Ishikawa (cell line): ENCODE data around the gene HIC1.

ENCODE experiments used
- CEBPB ChIP-seq: IDR thresholded peaks from 2 replicates; pipeline ENCODE4 v1.6.1; 2012
- CREB1 ChIP-seq: IDR thresholded peaks from 2 replicates; pipeline ENCODE4 v1.6.1; 2012; ENCODE audit warnings: low read depth
- EGR1 ChIP-seq: IDR thresholded peaks from 2 replicates; pipeline ENCODE4 v1.6.1; 2012
- EP300 ChIP-seq: IDR thresholded peaks from 2 replicates; pipeline ENCODE4 v1.6.1; 2012; ENCODE audit warnings: borderline replicate concordance
- FOXM1 ChIP-seq: IDR thresholded peaks from 2 replicates; pipeline ENCODE4 v1.6.1; 2012; ENCODE audit warnings: low read depth, borderline replicate concordance
- NFIC ChIP-seq: IDR thresholded peaks from 2 replicates; pipeline ENCODE4 v1.6.1; 2012
- RAD21 ChIP-seq: IDR thresholded peaks from 2 replicates; pipeline ENCODE4 v1.6.1; 2012; ENCODE audit warnings: low read depth
- TAF1 ChIP-seq: IDR thresholded peaks from 2 replicates; pipeline ENCODE4 v1.6.1; 2012; ENCODE audit warnings: low read depth, mild to moderate bottlenecking
- TCF12 ChIP-seq: IDR thresholded peaks from 2 replicates; pipeline ENCODE4 v1.6.1; 2012; ENCODE audit warnings: low read depth
- TEAD4 ChIP-seq: IDR thresholded peaks from 2 replicates; pipeline ENCODE4 v1.6.1; 2012
- YY1 ChIP-seq: IDR thresholded peaks from 2 replicates; pipeline ENCODE4 v1.6.1; 2012; ENCODE audit warnings: low read depth
- ZBTB7A ChIP-seq: IDR thresholded peaks from 2 replicates; pipeline ENCODE4 v1.6.1; 2012; ENCODE audit warnings: low read depth
- TF ChIP-seq, protein P1 (sequence below): IDR thresholded peaks from 2 replicates; pipeline ENCODE4 v1.6.1; 2012
- TF ChIP-seq, protein P2 (sequence below): IDR thresholded peaks from 2 replicates; pipeline ENCODE4 v1.6.1; 2012; ENCODE audit warnings: low read depth, mild to moderate bottlenecking
- TF ChIP-seq, protein P3 (sequence below): IDR thresholded peaks from 2 replicates; pipeline ENCODE4 v1.6.1; 2012

The HIC1 gene

DNA sequence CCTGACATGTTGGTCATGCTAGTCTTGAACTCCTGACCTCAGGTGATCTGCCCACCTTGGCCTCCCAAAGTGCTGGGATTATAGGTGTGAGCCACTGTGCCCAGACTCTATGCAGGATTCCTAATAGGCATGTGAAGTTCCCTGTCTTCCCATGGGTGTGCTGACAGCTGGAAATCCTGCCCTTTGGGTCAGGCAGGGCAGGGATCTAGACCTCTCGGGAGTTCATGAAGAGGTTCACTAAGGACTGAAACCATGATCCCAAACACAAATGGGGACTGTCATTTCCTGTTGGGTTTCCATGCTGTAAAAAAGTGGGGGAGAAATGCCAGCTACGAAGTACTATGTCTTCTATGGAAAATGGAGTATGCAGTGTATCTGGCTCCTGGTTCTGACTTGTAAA, 52.1 kb downstream of the HIC1 start:
- no peak for TF ChIP-seq RAD21
- TF ChIP-seq TEAD4: no peak
- TF ChIP-seq, protein P1, sequence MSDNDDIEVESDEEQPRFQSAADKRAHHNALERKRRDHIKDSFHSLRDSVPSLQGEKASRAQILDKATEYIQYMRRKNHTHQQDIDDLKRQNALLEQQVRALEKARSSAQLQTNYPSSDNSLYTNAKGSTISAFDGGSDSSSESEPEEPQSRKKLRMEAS: no peak
- TF ChIP-seq, protein P2, sequence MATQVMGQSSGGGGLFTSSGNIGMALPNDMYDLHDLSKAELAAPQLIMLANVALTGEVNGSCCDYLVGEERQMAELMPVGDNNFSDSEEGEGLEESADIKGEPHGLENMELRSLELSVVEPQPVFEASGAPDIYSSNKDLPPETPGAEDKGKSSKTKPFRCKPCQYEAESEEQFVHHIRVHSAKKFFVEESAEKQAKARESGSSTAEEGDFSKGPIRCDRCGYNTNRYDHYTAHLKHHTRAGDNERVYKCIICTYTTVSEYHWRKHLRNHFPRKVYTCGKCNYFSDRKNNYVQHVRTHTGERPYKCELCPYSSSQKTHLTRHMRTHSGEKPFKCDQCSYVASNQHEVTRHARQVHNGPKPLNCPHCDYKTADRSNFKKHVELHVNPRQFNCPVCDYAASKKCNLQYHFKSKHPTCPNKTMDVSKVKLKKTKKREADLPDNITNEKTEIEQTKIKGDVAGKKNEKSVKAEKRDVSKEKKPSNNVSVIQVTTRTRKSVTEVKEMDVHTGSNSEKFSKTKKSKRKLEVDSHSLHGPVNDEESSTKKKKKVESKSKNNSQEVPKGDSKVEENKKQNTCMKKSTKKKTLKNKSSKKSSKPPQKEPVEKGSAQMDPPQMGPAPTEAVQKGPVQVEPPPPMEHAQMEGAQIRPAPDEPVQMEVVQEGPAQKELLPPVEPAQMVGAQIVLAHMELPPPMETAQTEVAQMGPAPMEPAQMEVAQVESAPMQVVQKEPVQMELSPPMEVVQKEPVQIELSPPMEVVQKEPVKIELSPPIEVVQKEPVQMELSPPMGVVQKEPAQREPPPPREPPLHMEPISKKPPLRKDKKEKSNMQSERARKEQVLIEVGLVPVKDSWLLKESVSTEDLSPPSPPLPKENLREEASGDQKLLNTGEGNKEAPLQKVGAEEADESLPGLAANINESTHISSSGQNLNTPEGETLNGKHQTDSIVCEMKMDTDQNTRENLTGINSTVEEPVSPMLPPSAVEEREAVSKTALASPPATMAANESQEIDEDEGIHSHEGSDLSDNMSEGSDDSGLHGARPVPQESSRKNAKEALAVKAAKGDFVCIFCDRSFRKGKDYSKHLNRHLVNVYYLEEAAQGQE: no peak
- no peak for TF ChIP-seq TCF12
- TF ChIP-seq ZBTB7A: no peak
- no peak for TF ChIP-seq CREB1
- TF ChIP-seq NFIC: no peak

DNA sequence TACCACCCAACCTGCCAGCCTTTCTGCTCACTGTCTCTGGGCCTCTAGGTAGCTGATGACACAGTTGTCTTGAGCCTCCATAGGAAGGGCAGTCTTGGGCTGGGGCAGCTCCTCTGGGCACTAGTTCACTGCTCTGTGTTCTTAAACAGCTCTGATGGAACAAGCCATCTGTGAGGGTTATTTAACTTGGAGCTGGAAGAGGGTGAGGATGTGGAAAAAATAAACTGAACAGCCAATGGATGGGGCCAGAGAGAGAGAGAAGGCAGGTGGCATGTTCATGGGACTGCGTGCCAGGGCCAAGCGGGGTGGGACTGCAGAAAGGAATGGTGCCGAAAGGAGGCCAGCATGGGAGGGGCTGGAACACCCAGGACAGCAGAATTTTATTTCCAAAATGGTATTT, 52.6 kb downstream of the HIC1 start:
- TF ChIP-seq TAF1: no peak
- TF ChIP-seq EP300: no peak
- TF ChIP-seq ZBTB7A: no peak
- TF ChIP-seq YY1: no peak
- TF ChIP-seq RAD21: no peak

DNA sequence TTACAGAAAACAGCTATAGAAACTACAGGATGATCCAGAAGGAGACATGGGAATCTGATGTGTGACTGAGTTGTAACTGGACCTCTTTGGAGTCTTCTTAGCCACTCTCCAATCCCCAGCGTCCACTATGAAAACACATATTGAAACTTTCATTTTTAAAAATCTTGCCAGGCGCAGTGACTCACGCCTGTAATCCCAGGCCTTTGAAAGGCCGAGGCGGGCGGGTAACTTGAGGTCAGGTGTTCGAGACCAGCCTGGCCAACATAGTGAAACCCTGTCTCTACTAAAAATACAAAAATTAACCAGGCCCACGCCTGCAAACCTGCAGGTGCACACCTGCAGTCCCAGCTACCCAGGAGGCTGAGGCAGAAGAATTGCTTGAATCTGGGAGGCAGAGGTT, 53.3 kb downstream of the HIC1 start:
- TF ChIP-seq EP300 (no peak), TAF1 (no peak), CEBPB (no peak), TCF12 (no peak), FOXM1 (no peak)
- TF ChIP-seq, protein P1: no peak

DNA sequence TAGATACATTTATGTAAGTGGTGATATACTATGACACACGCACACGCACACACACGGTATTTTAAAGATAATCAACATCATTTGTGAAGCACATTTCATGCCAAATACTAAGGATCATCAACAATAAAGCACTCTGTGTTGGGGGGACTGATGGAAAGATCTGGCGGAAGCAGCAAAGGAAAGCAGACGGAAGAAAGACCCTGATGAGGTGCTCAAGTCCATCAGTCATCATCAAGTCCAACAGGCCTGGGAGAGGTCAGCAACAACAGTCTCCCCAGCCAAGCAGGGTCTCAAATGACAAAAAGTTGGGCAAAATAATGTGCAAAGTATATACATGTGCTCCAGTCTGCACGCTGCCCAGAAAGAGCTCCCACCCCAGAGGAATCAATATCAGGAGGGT, 55.5 kb downstream of the HIC1 start:
- no peak for TF ChIP-seq CEBPB
- TF ChIP-seq TEAD4: no peak
- TF ChIP-seq EGR1: no peak
- TF ChIP-seq NFIC: no peak
- TF ChIP-seq CREB1: no peak
- TF ChIP-seq ZBTB7A: no peak
- TF ChIP-seq, protein P1: no peak
- no peak for TF ChIP-seq RAD21
- no peak for TF ChIP-seq YY1
- TF ChIP-seq TCF12: no peak
- TF ChIP-seq, protein P3, sequence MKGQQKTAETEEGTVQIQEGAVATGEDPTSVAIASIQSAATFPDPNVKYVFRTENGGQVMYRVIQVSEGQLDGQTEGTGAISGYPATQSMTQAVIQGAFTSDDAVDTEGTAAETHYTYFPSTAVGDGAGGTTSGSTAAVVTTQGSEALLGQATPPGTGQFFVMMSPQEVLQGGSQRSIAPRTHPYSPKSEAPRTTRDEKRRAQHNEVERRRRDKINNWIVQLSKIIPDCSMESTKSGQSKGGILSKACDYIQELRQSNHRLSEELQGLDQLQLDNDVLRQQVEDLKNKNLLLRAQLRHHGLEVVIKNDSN: no peak
- TF ChIP-seq EP300: no peak
- TF ChIP-seq, protein P2: no peak
- TF ChIP-seq TAF1: no peak

DNA sequence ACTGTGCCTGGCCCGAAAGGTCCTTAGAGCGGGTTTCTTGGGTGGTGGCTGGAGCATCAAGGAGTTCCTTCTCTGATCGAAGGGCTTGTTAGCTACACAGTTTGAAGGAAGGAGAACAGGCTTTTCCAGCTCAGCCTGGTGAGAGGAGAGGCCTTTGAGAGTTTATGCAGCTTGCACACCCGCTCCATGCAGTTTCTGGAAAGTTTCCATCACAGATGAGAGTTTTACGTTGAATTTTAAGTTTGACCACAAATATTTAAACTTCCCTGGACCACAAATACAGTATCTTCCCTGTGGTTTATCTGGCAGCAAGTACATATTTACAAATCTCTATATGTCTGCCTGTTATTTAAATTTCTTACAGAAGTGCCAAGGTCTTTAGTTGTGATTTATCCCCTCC, 56.8 kb downstream of the HIC1 start:
- TF ChIP-seq ZBTB7A (no peak), FOXM1 (no peak), NFIC (no peak)
